ENCODE data around the gene OXCT1. TPM values are rescaled to one million over a fixed set of nuclear protein-coding genes. Genes with fewer than 3 reads are reported as not detected.

The OXCT1 gene
- total and polyA plus RNA-seq, 2 of the 13 experiments (the other 11 are each of a cell fraction or from before 2014, with no cell fraction given), result 0.92 to 4.7 TPM

GRCh38 chr5:41903892-41904799 is 33.9 kb upstream of the OXCT1 start, which contains the start of gene RIMOC1 (continued):
- TF ChIP-seq ZNF414 (CRISPR knock-in tag; IDR thresholded peaks at IDR 0.05), result peak; percentile 79; the same call in 1 of the 2 replicates
- no peak for TF ChIP-seq PAF1 (CRISPR knock-in tag; IDR thresholded peaks at IDR 0.05)
- TF ChIP-seq ZNF614 (CRISPR knock-in tag; IDR thresholded peaks at IDR 0.05; ENCODE audit: borderline replicate concordance), result no peak
- TF ChIP-seq ZNF572 (CRISPR knock-in tag; IDR thresholded peaks at IDR 0.05), result 0 out of 2 replicates have a peak, but pooled peaks have one; percentile 7
- TF ChIP-seq MXD3 (CRISPR knock-in tag; IDR thresholded peaks at IDR 0.05), result peak; percentile 76
- no peak for TF ChIP-seq TOE1 (CRISPR knock-in tag; IDR thresholded peaks at IDR 0.05)
- TF ChIP-seq ARNT (IDR thresholded peaks at IDR 0.05), result no peak
- no peak for TF ChIP-seq ATAD3A (CRISPR knock-in tag; IDR thresholded peaks at IDR 0.05)
- TF ChIP-seq ZNF44 (CRISPR knock-in tag; IDR thresholded peaks at IDR 0.05), result 0 out of 2 replicates have a peak, but pooled peaks have one; percentile 45
- peak; percentile 88; the same call in 1 of the 2 replicates for TF ChIP-seq ZBTB8A (CRISPR knock-in tag; IDR thresholded peaks at IDR 0.05; ENCODE audit: borderline replicate concordance, low read depth)
- peak; percentile 87 for TF ChIP-seq KMT2A (CRISPR knock-in tag; IDR thresholded peaks at IDR 0.05)
- TF ChIP-seq POLR2A (IDR thresholded peaks at IDR 0.05; ENCODE audit: insufficient read depth in 1 of 2, low read depth in 2 of 2, low read length in 2 of 2), result peak; percentile 79 to 93
- TF ChIP-seq NCOA5 (CRISPR knock-in tag; IDR thresholded peaks at IDR 0.05), result no peak
- no peak for TF ChIP-seq CENPBD1 (CRISPR knock-in tag; IDR thresholded peaks at IDR 0.05; ENCODE audit: borderline replicate concordance, low read depth)
- TF ChIP-seq SOX6 (IDR thresholded peaks at IDR 0.05), result no peak
- TF ChIP-seq SOX6 (CRISPR knock-in tag; IDR thresholded peaks at IDR 0.05), result peak; percentile 76
- TF ChIP-seq CEBPG (CRISPR knock-in tag; IDR thresholded peaks at IDR 0.05), result peak; percentile 6; the same call in 1 of the 2 replicates
- TF ChIP-seq RFX3 (CRISPR knock-in tag; IDR thresholded peaks at IDR 0.05), result no peak
- TF ChIP-seq ZNF766 (CRISPR knock-in tag; IDR thresholded peaks at IDR 0.05; ENCODE audit: borderline replicate concordance), result no peak
- TF ChIP-seq PLSCR1 (CRISPR knock-in tag; IDR thresholded peaks at IDR 0.05; ENCODE audit: borderline replicate concordance), result no peak
- TF ChIP-seq BRD4 (CRISPR knock-in tag; IDR thresholded peaks at IDR 0.05), result peak; percentile 97
- TF ChIP-seq ZNF33B (CRISPR knock-in tag; IDR thresholded peaks at IDR 0.05), result no peak; the same call in 1 of the 2 replicates
- no peak for TF ChIP-seq ATF6 (CRISPR knock-in tag; conservative IDR thresholded peaks at IDR 0.05)
- TF ChIP-seq MLX (CRISPR knock-in tag; IDR thresholded peaks at IDR 0.05), result peak; percentile 78
- TF ChIP-seq ZNF878 (CRISPR knock-in tag; IDR thresholded peaks at IDR 0.05), result peak; percentile 66; the same call in 1 of the 2 replicates
